ENCODE measurements around the gene ANXA10.

- no peak for TF ChIP-seq POLR2AphosphoS5 (IDR thresholded peaks at IDR 0.05; ENCODE audit: low read depth, low read length)
- no peak for TF ChIP-seq CTCF (IDR thresholded peaks at IDR 0.05)
Measured at GRCh38 chr4:168138143-168138542, 45.8 kb downstream of the ANXA10 start.
